ENCODE measurements around the gene TMEM59L. TPM values are rescaled to one million over a fixed set of nuclear protein-coding genes. Genes with fewer than 3 reads are reported as not detected.
A peak's percentile ranks its signal among the peaks of the same experiment; 100 is the strongest.

TMEM59L gene
- 1 to 10 TPM in 2 of 3 donors, not detected in 1; 1.2 to 2.3 TPM for total RNA-seq

GRCh38 chr19:18612772-18613588 is at the start of gene TMEM59L:
Gene TMEM59L (plus strand): TSS chr19:18612870. CDS start chr19:18612959, 89 bp downstream.
- no peaks in the 10 kb centered on the region for H3K36me3 ChIP-seq
- no peak for DNase-seq (ENCODE audit: low spot score in 2 of 2)
- intact Hi-C loops (cut with DNase I; ENCODE audit: low total_unique reads), result no loop called here
- H3K4me1 ChIP-seq, result peaks cover 0 to 12% of the 10 kb centered on the region in 2 donors
- no peaks in the 10 kb centered on the region for H3K9me3 ChIP-seq
- peaks cover 15 to 63% of the 10 kb centered on the region in 2 donors for H3K27me3 ChIP-seq
- no peak within 1 kb of the TSS for H3K27ac ChIP-seq
- H3K4me3 ChIP-seq, result peak within 1 kb of the TSS; percentile 27 to 69 (median 54)
- no peak for TF ChIP-seq CTCF (IDR thresholded peaks at IDR 0.05)
- TF ChIP-seq POLR2AphosphoS5 (IDR thresholded peaks at IDR 0.05), result no peak
- no peak for TF ChIP-seq POLR2A (IDR thresholded peaks at IDR 0.05)

GRCh38 chr19:18566953-18567352 is 45.7 kb upstream of the TMEM59L start:
- peaks cover 8% of the 10 kb centered on the region for H3K36me3 ChIP-seq
- peaks cover 0 to 3% of the 10 kb centered on the region in 2 donors for H3K4me1 ChIP-seq

GRCh38 chr19:18568367-18568766 is 44.3 kb upstream of the TMEM59L start:
- Histone ChIP-seq H3K27me3 (no peaks in the 10 kb centered on the region), H3K9me3 (no peaks in the 10 kb centered on the region), H3K27ac (no peak overlapping the region), H3K4me3 (no peak overlapping the region), H3K36me3 (peaks cover 8% of the 10 kb centered on the region), H3K4me1 (peaks cover 8 to 12% of the 10 kb centered on the region in 2 donors)
- intact Hi-C loops (cut with DNase I; ENCODE audit: low total_unique reads), result no loop called here
- TF ChIP-seq POLR2AphosphoS5 (IDR thresholded peaks at IDR 0.05), result no peak
- no peak for TF ChIP-seq CTCF (IDR thresholded peaks at IDR 0.05)
- no peak for TF ChIP-seq POLR2A (IDR thresholded peaks at IDR 0.05)
- DNase-seq (ENCODE audit: low spot score in 2 of 2), result no peak

More at GRCh38 chr19:18566953-18567352, 45.7 kb upstream of the TMEM59L start:
- Histone ChIP-seq H3K27ac (no peak overlapping the region), H3K9me3 (no peaks in the 10 kb centered on the region), H3K27me3 (no peaks in the 10 kb centered on the region), H3K4me3 (no peak overlapping the region)
- intact Hi-C loops (cut with DNase I; ENCODE audit: low total_unique reads), result no loop called here
- no peak for TF ChIP-seq CTCF (IDR thresholded peaks at IDR 0.05)
- no peak for TF ChIP-seq POLR2AphosphoS5 (IDR thresholded peaks at IDR 0.05)
- no peak for TF ChIP-seq POLR2A (IDR thresholded peaks at IDR 0.05)
- no peak for DNase-seq (ENCODE audit: low spot score in 2 of 2)

- H3K27ac ChIP-seq, result peak within 1 kb of the TSS; percentile 92 to 93
- peaks cover 10 to 14% of the 10 kb centered on the region in 2 donors for H3K4me1 ChIP-seq
- DNase-seq (ENCODE audit: low spot score in 2 of 2), result peak; percentile 98 to 99
- H3K36me3 ChIP-seq, result peaks cover 15% of the 10 kb centered on the region
- peak within 1 kb of the TSS; percentile 85 to 99 (median 90) for H3K4me3 ChIP-seq
- TF ChIP-seq CTCF (IDR thresholded peaks at IDR 0.05), result no peak
- peak; percentile 93 to 97 (median 96) for TF ChIP-seq POLR2AphosphoS5 (IDR thresholded peaks at IDR 0.05)
- TF ChIP-seq POLR2A (IDR thresholded peaks at IDR 0.05), result peak; percentile 68
- intact Hi-C loops (cut with DNase I; ENCODE audit: low total_unique reads), result no loop called here
- no peaks in the 10 kb centered on the region for H3K27me3 ChIP-seq
- no peaks in the 10 kb centered on the region for H3K9me3 ChIP-seq
Measured at GRCh38 chr19:18571564-18572344, 40.9 kb upstream of the TMEM59L start, which contains the start of gene UBA52. Gene UBA52 (plus strand): TSS chr19:18571857. CDS start chr19:18573301, 1,444 bp downstream.

Measured in breast epithelium (tissue), 4 donors.